ENCODE measurements around the gene TMEM184A.

DNA sequence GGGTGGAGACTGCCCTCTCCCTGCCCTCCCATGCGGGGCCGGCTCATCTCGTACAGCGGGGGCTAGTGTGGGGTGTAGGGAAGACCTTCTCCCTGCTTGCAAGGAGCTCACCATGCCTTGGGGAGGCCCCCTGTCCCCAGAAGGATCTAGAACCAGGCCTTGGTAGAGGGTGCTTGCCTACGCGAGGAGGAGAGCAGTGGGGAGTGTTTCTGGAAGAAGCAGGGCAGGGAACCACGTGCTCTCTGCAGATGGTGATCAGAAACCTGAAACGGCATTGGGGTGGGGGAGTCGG lies 22.8 kb downstream of the TMEM184A start:
- TF ChIP-seq EZH2 (IDR thresholded peaks at IDR 0.05), result no peak
- TF ChIP-seq POLR2AphosphoS5 (IDR thresholded peaks at IDR 0.05; ENCODE audit: borderline replicate concordance, low read depth, low read length), result no peak
- TF ChIP-seq FOXP2 (optimal IDR thresholded peaks at IDR 0.05; ENCODE audit: control extremely low read depth, extremely low read length, insufficient read depth), result no peak

Data from SK-N-MC (cell line).